Astrocyte of the spinal cord (primary cell): ENCODE measurements around the gene MST1R.

Source experiments
- DNase-seq: peaks from one replicate; pipeline ENCODE4 v3.0.0; 2011; ENCODE audit warnings: low read depth, low spot score
- H3K4me3 ChIP-seq: 2 replicates; pipeline ENCODE4 v1.5.1; 2011; ENCODE audit warnings: low read depth, mild to moderate bottlenecking, low read length, moderate library complexity
- CTCF ChIP-seq: IDR thresholded peaks from 2 replicates; pipeline ENCODE4 v1.5.1; 2012; ENCODE audit warnings: low read depth, mild to moderate bottlenecking, low read length, inconsistent platforms
- in situ Hi-C: cut with HindIII; loops from 2 replicates; pipeline ENCODE4 v1.10.0; 2017; ENCODE audit warnings: low sequenced_read_pairs

Gene MST1R

GRCh38 chr3:49856181-49857005, 47.3 kb downstream of the MST1R start, which contains the start of gene TRAIP:
TRAIP (minus strand) TSS chr3:49856564; CDS start chr3:49856453, 111 bp downstream.
- TF ChIP-seq CTCF = no peak
- H3K4me3 ChIP-seq = peak within 1 kb of the TSS; percentile 64
- in situ Hi-C loops = no loop called here
- DNase-seq = peak; percentile 90

GRCh38 chr3:49855662-49856061, 48.0 kb downstream of the MST1R start:
- in situ Hi-C loops = no loop called here
- peak overlapping the region; percentile 64 for H3K4me3 ChIP-seq
- DNase-seq = no peak
- TF ChIP-seq CTCF = no peak

GRCh38 chr3:49845694-49846093, 58.0 kb downstream of the MST1R start:
- in situ Hi-C loops = no loop called here
- no peak for DNase-seq
- TF ChIP-seq CTCF = no peak
- no peak overlapping the region for H3K4me3 ChIP-seq

- in situ Hi-C loops = no loop called here
- no peak for DNase-seq
- no peak for TF ChIP-seq CTCF
- H3K4me3 ChIP-seq = no peak overlapping the region
These were observed 59.0 kb downstream of the MST1R start for GRCh38 chr3:49844464-49845183.

- no peak overlapping the region for H3K4me3 ChIP-seq
- no peak for DNase-seq
- no peak for TF ChIP-seq CTCF
- in situ Hi-C loops = no loop called here
These were observed 60.7 kb downstream of the MST1R start for GRCh38 chr3:49842843-49843517.

GRCh38 chr3:49841806-49842205, 61.9 kb downstream of the MST1R start:
- TF ChIP-seq CTCF = no peak
- in situ Hi-C loops = no loop called here
- H3K4me3 ChIP-seq = no peak overlapping the region
- DNase-seq = no peak
